Inferior parietal cortex (tissue), 1 donor: ENCODE data around the gene RALGPS2.
A peak's percentile ranks its signal among the peaks of the same experiment; 100 is the strongest.
"Not testable (repeated sequence)": the region's sequence is repeated elsewhere in the genome, so short reads cannot be mapped to it uniquely, and the experiment has no call there.

ENCODE experiments used
- DNase-seq: peaks from one replicate; pipeline ENCODE4 v3.0.0-alpha.2; 2016; ENCODE audit errors: extremely low spot score

RALGPS2 gene

DNA sequence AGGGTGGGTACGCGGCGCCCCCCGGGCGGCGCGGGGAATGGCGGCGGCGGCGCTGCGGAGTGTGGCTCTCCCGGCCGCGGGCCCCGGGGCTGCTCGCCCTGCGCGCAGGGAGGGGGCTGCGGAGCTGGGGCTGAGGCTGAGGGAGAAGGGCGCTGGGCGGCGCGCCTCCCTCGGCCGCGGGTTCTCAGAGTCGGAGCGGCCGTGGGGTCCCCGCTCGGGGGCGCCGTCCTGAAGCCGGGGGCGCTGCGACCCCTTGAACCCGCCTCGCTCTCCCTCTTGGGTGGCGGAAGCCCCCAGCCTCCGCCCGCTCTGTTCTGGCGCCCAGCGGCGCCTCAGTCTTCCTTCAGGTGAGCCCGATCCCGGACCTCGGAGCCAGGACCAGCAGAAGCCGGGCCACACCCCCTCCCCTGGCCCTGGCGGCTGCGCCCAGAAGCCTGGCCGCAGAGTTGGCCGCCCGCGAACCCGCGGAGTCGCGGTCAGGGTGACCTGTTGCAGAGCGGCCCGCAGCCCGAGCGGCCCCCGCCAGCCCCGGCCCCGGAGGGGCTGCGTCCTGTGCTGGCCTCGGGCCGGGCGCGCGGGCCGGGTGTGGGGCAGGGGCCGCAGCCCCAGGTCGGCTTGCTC lies 532 bp downstream of the RALGPS2 start:
- DNase-seq = no peak

DNA sequence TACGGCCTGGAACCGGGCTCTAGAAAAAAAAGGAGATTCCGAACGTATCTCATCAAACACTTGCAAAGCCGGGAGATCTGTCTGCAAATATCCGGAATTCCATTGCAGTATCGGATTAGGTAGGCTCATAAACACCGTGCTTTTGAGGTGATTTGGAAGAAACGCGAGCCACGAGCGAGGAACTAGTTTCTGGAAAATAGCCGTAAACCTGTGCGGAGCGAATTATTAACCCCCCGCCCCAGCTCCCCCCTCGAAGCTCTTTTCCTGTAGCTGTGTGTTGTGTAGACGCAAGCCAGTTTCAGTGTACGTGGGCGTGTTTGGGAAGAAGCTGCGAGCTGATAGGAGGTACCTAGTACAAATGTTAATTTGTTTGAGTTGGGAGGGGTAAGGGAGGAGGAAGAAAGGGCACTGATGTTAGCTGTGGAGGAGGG lies 1.1 kb downstream of the RALGPS2 start:
- DNase-seq = peak; percentile 62

DNA sequence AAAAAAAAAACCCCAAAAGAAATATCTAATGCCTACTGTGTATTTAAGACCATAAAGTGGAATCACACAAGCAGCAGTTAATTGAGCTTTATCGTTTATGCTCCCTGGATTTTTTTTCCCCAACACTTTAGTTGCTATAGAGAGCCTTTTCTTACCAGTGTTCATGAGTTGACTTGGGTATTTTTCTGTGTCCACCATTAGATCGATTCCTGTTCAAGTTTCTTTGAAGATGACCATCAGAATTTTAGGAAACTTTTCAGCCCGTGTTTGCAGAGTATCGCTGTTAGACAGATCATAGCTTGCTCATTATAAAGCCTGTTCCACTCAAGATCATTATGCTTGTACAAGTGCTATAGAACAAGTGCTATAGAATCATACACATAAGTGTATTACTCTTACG lies 1.5 kb downstream of the RALGPS2 start:
- DNase-seq = peak; percentile 31

DNA sequence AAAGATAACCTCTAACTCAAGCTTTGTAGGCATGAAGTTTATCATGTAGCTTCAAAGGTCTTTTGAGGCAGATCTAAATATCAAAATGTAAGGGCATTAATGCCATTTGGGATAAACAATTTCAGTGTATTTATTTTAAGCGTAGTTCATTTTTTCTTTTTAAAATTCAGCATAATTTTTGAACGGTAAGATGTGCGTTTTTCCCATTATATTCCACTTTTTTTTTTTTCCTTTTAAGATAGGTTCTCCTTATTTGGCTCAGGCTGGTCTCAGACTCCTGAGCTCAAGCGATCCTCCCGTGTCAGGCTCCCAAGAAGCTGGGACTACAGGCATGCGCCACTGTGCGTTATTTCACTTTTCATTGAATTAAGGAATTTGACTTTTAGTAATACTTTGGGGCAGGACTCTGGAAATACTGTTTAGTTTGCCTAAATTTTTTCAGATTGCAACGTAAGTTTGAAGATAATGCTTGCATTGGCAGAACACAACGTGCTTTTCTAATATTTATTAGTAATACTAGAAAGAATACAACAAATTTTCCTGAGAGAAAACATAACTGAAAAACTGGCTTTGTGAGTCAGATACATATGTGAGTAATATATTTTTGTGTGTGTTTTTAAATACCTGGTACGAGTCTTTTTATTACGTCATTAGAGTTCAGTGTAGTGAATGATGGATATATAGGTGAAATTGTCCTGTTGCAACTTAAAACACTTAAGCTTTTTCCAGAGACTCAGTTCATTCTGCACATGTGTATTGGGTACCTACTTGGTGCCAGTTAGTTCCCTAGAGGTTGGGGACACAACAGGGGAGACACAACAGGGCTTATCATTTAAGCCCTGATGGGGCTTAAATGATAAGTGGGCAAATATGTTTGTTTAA lies 2.2 kb downstream of the RALGPS2 start:
- no peak for DNase-seq

GRCh38 chr1:178733972-178734371 lies 8.9 kb downstream of the RALGPS2 start:
- DNase-seq = no peak

DNA sequence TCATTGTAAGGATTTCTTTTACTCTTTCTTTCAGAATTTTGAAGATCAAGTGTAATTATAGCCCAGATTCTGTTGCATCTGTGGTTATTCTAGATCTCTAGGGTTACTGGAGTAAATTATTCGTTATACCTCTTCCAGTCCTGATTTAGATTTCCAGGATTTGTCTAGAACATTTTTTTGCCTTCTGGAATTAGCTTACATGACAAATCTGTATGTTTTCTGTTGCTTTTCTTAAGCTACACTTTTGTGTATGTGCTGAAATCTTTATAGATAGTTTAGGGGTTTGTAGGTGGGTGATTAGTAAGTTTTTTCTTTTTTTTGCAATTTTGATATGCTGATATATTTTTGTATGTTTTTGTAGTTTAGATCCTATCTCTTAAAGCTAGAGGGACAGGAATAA lies 13.7 kb downstream of the RALGPS2 start:
- no peak for DNase-seq

GRCh38 chr1:178739285-178740045 lies 14.4 kb downstream of the RALGPS2 start:
- DNase-seq = no peak

GRCh38 chr1:178740491-178740890 lies 15.4 kb downstream of the RALGPS2 start:
- DNase-seq = no peak

DNA sequence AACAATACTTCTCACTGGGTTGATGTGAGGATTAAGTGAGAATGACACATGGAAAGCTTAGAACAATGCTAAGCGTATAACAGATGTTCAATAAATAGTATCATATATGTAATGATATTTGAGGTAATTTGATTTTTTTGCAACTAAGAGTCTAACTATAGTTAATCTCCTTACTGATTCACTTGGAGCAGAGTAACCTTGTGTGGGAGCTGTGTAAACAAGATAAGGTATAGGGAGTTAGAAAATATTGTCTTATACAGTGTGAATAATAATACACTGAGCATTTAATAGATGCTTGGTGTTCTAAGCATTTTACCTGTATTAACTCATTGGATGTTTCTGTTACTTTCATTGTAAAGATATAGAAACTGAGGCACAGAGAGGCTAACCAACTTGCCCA lies 15.9 kb downstream of the RALGPS2 start:
- no peak for DNase-seq

GRCh38 chr1:178743801-178744200 lies 18.8 kb downstream of the RALGPS2 start:
- DNase-seq = no peak

GRCh38 chr1:178745260-178745659 lies 20.2 kb downstream of the RALGPS2 start:
- DNase-seq = no peak

- DNase-seq = no peak
Observed at GRCh38 chr1:178746345-178746744, 21.3 kb downstream of the RALGPS2 start.

- DNase-seq = not testable (repeated sequence)
Observed at GRCh38 chr1:178747361-178747760, 22.3 kb downstream of the RALGPS2 start.

- DNase-seq = no peak
Observed at GRCh38 chr1:178749581-178750166, 24.6 kb downstream of the RALGPS2 start.

DNA sequence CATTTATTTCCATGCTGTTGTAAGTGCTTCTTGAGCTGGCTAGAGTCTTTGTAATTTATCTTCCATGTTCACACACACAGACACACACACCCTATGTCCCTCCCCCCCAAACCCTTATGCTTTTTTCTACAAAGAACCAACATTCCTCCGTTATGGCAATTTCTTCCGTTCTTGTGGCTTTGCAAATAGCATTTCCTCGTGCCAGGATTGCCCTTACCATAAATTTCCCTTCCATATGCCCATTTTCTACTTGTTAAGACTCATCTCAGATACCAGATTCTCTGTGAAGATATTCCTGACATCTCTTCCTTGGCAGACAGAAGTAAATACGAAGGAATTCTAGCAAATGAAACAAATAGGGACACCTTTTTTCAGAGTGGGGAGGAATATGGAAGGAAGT lies 26.0 kb downstream of the RALGPS2 start:
- no peak for DNase-seq

DNA sequence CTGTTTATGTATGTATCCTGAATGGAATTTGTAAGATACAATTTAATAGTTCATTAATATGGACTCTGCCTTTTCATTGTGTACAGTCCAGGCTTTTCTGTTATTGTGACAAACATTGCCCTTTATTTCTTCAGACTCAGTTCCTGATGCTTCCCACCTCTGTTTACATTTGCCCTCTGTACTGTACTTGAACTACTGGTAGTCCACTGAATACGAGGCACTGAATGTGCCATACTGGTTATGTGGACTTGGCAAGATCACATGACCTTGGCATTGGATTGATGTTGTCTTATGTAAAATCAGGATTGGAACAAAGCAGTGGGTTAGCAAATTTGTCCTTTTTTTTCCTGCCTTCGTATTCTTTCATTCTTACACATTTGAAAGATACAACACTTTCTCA lies 27.8 kb downstream of the RALGPS2 start:
- DNase-seq = no peak

DNA sequence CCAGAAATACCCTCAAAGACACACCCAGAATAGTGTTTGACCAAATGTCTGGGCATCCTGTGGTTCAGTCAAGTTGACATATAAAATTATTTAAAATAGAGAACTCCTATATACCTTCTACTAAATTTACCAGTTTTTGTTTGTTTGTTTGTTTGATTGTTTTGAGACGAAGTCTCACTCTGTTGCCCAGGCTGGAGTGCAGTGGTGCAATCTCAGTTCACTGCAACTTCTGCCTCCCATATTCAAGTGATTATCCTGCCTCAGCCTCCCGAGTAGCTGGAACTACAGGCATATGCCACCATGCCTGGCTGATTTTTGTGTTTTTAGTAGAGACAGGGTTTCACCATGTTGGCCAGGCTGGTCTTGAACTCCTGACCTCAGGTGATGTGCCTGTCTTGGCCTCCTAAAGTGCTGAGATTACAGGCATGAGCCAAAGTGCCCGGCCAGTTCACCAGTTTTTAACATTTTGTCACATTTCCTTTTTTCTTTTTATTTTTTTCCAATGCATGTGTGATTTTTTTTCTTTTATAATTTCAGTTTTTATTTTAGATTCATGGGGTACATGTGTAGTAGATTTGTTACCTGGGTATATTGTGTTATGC lies 29.7 kb downstream of the RALGPS2 start:
- DNase-seq = not testable (repeated sequence)

- DNase-seq = peak; percentile 54
Observed at GRCh38 chr1:178768423-178768822, 43.4 kb downstream of the RALGPS2 start.

DNA sequence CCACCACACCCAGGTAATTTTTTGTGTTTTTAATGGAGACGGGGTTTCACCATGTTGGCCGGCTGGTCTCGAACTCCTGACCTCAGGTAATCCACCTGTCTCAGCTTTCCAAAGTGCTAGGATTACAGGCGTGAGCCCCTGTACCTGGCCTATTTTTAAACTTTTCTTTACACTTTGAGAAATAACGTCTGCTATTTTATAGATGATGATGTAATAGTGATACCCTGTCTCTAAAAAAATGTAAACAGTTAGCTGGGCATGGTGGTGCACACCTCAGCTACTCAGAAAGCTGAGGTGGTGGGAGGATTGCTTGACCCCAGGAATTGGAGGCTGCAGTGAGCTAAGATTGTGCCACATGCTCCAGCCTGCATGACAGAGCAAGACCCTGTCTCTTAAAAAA lies 47.9 kb downstream of the RALGPS2 start:
- DNase-seq = no peak

GRCh38 chr1:178774263-178774662 lies 49.2 kb downstream of the RALGPS2 start:
- DNase-seq = peak; percentile 62

DNA sequence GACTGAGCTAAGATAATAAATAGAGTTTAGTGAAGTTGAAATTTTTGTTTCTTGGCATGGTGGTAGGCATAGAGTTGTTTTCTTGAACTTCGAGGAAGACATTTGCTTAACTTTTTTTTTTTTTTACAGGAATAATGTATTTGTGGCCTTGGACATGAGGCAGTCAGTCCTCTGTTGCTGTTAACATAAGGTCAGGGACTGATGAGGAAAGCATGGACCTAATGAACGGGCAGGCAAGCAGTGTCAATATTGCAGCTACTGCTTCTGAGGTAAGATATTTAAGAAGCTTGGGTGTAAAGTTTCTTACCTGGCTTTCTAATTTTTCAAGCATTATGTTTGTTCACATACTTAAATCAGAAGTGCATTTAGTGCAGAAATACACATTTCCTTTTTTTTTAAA lies 51.5 kb downstream of the RALGPS2 start:
- DNase-seq = no peak
